Upper lobe of left lung (tissue), 4 donors: ENCODE measurements around the gene SRD5A1.

ENCODE experiments used
- CTCF ChIP-seq, 6 experiments: fragments of 450-650 bp in 4 of 6; fragments of 200-600 bp in 2 of 6; sonication (generic) in 2 of 6; IDR thresholded peaks; one replicate each; pipeline ENCODE4 v1.5.1; 2016 to 2019; ENCODE audit warnings: antibody characterized with exemption in 6 of 6
- EP300 ChIP-seq, 4 donors: sonication (generic); formaldehyde crosslinking; IDR thresholded peaks; one replicate each; pipeline ENCODE4 v1.5.1; 2017; ENCODE audit warnings: antibody characterized with exemption in 4 of 4, control low read depth in 2 of 4
- POLR2A ChIP-seq, 4 donors: fragments of 450-650 bp; IDR thresholded peaks; one replicate each; pipeline ENCODE4 v1.5.1; 2016 to 2017; ENCODE audit warnings: antibody characterized with exemption in 4 of 4, mild to moderate bottlenecking in 2 of 4
- POLR2AphosphoS5 ChIP-seq, 2 donors: sonication (generic); formaldehyde crosslinking; IDR thresholded peaks; one replicate each; pipeline ENCODE4 v1.5.1; 2017; ENCODE audit warnings: antibody characterized with exemption in 2 of 2

GRCh38 chr5:6611334-6612256, 21.6 kb upstream of the SRD5A1 start:
- TF ChIP-seq CTCF (IDR thresholded peaks at IDR 0.05) (no peak), EP300 (IDR thresholded peaks at IDR 0.05) (no peak), POLR2A (IDR thresholded peaks at IDR 0.05) (no peak), POLR2AphosphoS5 (IDR thresholded peaks at IDR 0.05) (no peak)
